ENCODE results near the gene JPH3. TPM values are rescaled to one million over a fixed set of nuclear protein-coding genes. Genes with fewer than 3 reads are reported as not detected.
A peak's percentile ranks its signal among the peaks of the same experiment; 100 is the strongest.

Gene JPH3
- total RNA-seq, 1 experiment from 2014 or later: 39.0 TPM

GRCh38 chr16:87644596-87644995 lies 42.3 kb downstream of the JPH3 start:
- Mint-ChIP-seq H3K27ac (no peak overlapping the region), H3K27me3 (ENCODE audit: low read depth) (no peaks in the 10 kb centered on the region), H3K36me3 (peaks cover 18% of the 10 kb centered on the region), H3K9me3 (no peaks in the 10 kb centered on the region), H3K4me3 (no peak overlapping the region), H3K4me1 (0 out of 2 replicates have a peak, but pooled peaks cover 4% of the 10 kb centered on the region)
- TF ChIP-seq ZNF396 (CRISPR knock-in tag; IDR thresholded peaks at IDR 0.05; ENCODE audit: borderline replicate concordance) (no peak), RORB (CRISPR knock-in tag; IDR thresholded peaks at IDR 0.05) (no peak)
- TF ChIP-seq, protein P1, sequence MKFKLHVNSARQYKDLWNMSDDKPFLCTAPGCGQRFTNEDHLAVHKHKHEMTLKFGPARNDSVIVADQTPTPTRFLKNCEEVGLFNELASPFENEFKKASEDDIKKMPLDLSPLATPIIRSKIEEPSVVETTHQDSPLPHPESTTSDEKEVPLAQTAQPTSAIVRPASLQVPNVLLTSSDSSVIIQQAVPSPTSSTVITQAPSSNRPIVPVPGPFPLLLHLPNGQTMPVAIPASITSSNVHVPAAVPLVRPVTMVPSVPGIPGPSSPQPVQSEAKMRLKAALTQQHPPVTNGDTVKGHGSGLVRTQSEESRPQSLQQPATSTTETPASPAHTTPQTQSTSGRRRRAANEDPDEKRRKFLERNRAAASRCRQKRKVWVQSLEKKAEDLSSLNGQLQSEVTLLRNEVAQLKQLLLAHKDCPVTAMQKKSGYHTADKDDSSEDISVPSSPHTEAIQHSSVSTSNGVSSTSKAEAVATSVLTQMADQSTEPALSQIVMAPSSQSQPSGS (CRISPR knock-in tag; IDR thresholded peaks at IDR 0.05; ENCODE audit: borderline replicate concordance, low read depth): no peak
- no peak for ATAC-seq
- ChIA-PET POLR2A (no interaction called here), CTCF (interaction anchor here (1.5 kb wide), 1 partner anchor 9 kb away, joined by 5 read pairs; no protein-coding TSS in a partner anchor)
- DNase-seq (ENCODE audit: low spot score): no peak

DNA sequence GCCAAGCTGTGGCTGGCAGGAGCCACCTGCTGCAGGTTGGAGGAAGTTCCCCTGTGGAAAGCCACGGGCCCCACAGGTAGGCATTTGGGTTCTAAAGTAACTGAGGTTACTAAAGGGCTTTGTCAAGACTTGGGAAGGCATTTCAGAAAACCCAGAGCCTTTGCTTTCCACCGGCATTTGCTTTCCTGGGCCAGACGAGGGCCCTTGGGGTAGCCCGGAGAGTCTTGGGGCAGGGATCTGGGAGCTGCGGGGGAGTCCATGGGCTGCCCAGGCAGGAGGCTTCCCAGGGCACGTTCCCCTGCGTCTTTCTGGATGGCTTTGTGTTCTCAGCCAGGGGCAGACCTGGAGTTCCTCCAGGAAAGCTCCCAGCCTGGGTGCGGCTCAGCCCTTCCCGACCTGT lies 43.5 kb downstream of the JPH3 start:
- CTCF ChIA-PET: interaction anchor here (0.9 to 11.3 kb wide), 5 partner anchors 11 to 251 kb away, joined by 3 to 82 read pairs (median 4); no protein-coding TSS in a partner anchor
- H3K27me3 Mint-ChIP-seq (ENCODE audit: low read depth): no peaks in the 10 kb centered on the region
- H3K9me3 Mint-ChIP-seq: no peaks in the 10 kb centered on the region
- POLR2A ChIA-PET: interaction anchor here (1.3 kb wide), 1 partner anchor 10 kb away, joined by 3 read pairs; no protein-coding TSS in a partner anchor
- no peak for DNase-seq (ENCODE audit: low spot score)
- no peak for TF ChIP-seq MAX (CRISPR knock-in tag; IDR thresholded peaks at IDR 0.05)
- TF ChIP-seq, protein P2, sequence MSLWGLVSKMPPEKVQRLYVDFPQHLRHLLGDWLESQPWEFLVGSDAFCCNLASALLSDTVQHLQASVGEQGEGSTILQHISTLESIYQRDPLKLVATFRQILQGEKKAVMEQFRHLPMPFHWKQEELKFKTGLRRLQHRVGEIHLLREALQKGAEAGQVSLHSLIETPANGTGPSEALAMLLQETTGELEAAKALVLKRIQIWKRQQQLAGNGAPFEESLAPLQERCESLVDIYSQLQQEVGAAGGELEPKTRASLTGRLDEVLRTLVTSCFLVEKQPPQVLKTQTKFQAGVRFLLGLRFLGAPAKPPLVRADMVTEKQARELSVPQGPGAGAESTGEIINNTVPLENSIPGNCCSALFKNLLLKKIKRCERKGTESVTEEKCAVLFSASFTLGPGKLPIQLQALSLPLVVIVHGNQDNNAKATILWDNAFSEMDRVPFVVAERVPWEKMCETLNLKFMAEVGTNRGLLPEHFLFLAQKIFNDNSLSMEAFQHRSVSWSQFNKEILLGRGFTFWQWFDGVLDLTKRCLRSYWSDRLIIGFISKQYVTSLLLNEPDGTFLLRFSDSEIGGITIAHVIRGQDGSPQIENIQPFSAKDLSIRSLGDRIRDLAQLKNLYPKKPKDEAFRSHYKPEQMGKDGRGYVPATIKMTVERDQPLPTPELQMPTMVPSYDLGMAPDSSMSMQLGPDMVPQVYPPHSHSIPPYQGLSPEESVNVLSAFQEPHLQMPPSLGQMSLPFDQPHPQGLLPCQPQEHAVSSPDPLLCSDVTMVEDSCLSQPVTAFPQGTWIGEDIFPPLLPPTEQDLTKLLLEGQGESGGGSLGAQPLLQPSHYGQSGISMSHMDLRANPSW (CRISPR knock-in tag; conservative IDR thresholded peaks at IDR 0.05; ENCODE audit: low read depth): no peak
- TF ChIP-seq ZNF263 (CRISPR knock-in tag; IDR thresholded peaks at IDR 0.05; ENCODE audit: low read depth): no peak
- no peak for TF ChIP-seq NFATC4 (CRISPR knock-in tag; IDR thresholded peaks at IDR 0.05)
- no peak for TF ChIP-seq SOX15 (CRISPR knock-in tag; IDR thresholded peaks at IDR 0.05)
- TF ChIP-seq ZNF423 (CRISPR knock-in tag; IDR thresholded peaks at IDR 0.05): no peak
- no peak for TF ChIP-seq ZNF121 (CRISPR knock-in tag; IDR thresholded peaks at IDR 0.05)
- no peak for TF ChIP-seq ZNF317 (CRISPR knock-in tag; IDR thresholded peaks at IDR 0.05; ENCODE audit: borderline replicate concordance, low read depth)
- TF ChIP-seq NR2C2 (CRISPR knock-in tag; IDR thresholded peaks at IDR 0.05): no peak
- no peak for TF ChIP-seq GABPB1 (CRISPR knock-in tag; IDR thresholded peaks at IDR 0.05)
- TF ChIP-seq, protein P3, sequence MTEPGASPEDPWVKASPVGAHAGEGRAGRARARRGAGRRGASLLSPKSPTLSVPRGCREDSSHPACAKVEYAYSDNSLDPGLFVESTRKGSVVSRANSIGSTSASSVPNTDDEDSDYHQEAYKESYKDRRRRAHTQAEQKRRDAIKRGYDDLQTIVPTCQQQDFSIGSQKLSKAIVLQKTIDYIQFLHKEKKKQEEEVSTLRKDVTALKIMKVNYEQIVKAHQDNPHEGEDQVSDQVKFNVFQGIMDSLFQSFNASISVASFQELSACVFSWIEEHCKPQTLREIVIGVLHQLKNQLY (CRISPR knock-in tag; IDR thresholded peaks at IDR 0.05): no peak
- no peak for TF ChIP-seq EMX1 (CRISPR knock-in tag; IDR thresholded peaks at IDR 0.05)
- H3K4me1 Mint-ChIP-seq: 0 out of 2 replicates have a peak, but pooled peaks cover 4% of the 10 kb centered on the region
- H3K36me3 Mint-ChIP-seq: peaks cover 18% of the 10 kb centered on the region
- no peak overlapping the region for H3K4me3 Mint-ChIP-seq
- no peak for ATAC-seq
- H3K27ac Mint-ChIP-seq: no peak overlapping the region

DNA sequence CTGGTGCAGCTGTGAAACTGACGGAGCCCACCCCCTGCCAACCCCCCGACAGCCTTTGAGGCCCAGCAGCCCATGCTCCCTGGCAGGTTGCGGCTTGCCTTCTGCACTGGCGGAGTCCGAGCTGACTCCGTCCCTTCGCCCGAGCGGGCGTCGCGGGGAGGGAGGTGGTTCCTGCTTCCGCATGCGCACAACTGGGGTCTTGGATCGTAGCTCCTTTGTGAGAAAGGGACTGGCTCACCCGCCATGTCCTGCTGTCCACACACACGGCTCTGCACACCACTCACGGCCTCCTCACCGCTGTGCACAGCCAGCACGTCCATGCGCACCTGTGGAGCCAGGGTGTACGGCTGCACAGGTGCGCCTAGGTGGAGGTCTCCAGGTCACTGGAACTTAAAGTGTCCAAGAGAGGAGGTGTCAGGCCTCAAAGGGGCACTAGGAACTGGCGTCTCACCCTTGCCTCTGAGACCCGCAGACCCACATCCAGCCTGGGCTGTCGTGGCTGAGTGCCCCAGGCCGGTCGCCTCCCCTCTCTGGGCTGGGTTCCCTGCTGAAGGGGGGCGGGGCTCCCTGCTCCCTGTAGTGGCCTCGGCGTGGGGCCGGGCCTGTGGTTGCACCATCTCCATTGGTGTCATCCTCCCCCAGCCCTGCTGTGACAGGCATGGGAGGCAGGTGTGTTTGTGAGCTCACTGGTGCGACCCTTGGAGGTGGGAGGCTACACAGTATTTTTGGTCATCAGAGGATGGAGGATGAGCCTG lies 45.3 kb downstream of the JPH3 start:
- ChIA-PET POLR2A (interaction anchor here (0.5 kb wide), 1 partner anchor 268 kb away, joined by 4 read pairs; no protein-coding TSS in a partner anchor), CTCF (interaction anchor here (0.7 to 11.3 kb wide), 6 partner anchors 10 to 202 kb away, joined by 3 to 82 read pairs (median 3); no protein-coding TSS in a partner anchor)
- DNase-seq (ENCODE audit: low spot score) (no peak), ATAC-seq (no peak)
- TF ChIP-seq ZNF671 (CRISPR knock-in tag; IDR thresholded peaks at IDR 0.05) (no peak), FOXP4 (CRISPR knock-in tag; IDR thresholded peaks at IDR 0.05) (no peak), RELA (CRISPR knock-in tag; IDR thresholded peaks at IDR 0.05; ENCODE audit: borderline replicate concordance) (no peak), ETV6 (CRISPR knock-in tag; IDR thresholded peaks at IDR 0.05) (no peak)
- Mint-ChIP-seq H3K36me3 (peaks cover 18% of the 10 kb centered on the region), H3K27me3 (ENCODE audit: low read depth) (no peaks in the 10 kb centered on the region), H3K4me3 (no peak overlapping the region), H3K4me1 (0 out of 2 replicates have a peak, but pooled peaks cover 4% of the 10 kb centered on the region), H3K27ac (peak overlapping the region; percentile 95), H3K9me3 (no peaks in the 10 kb centered on the region)
